H1 (cell line): ENCODE measurements around the gene KLK8. TPM values are rescaled to one million over a fixed set of nuclear protein-coding genes. Genes with fewer than 3 reads are reported as not detected.

Source experiments
- CTCF ChIA-PET: fragments of 300-600 bp; sonication (Branson Sonifier 250); formaldehyde crosslinking; loops from one replicate; lab custom pipeline; 2021; ENCODE audit not compliant: partially characterized antibody; lab: Charles Lee
- POLR2A ChIA-PET: fragments of 300-600 bp; sonication (Branson Sonifier 250); formaldehyde crosslinking; loops from one replicate; lab custom pipeline; 2021; ENCODE audit warnings: inconsistent platforms; ENCODE audit not compliant: partially characterized antibody; lab: Charles Lee
- DNase-seq, 2 experiments: peaks; one replicate each; pipeline versions ENCODE4 v3.0.0 to v3.0.0-alpha.2; 2010 to 2022; ENCODE audit warnings: low spot score in 2 of 2, low read depth in 1 of 2, mixed read lengths in 1 of 2
- FAIRE-seq: peaks from 2 replicates; lab custom pipeline; 2011; peaks lifted over from hg19 to GRCh38; lab: Jason Lieb, UNC
- H2AFZ ChIP-seq: 2 replicates; pipeline ENCODE4 v1.8.1; 2012; ENCODE audit warnings: low read length, inconsistent platforms
- H2AK5ac ChIP-seq: 2 replicates; pipeline ENCODE4 v1.6.1; 2013; ENCODE audit warnings: low read depth, low read length
- H2BK120ac ChIP-seq: replicated peaks from 2 replicates; pipeline ENCODE3; 2013; ENCODE audit warnings: low read depth, low read length, inconsistent platforms
- H2BK12ac ChIP-seq: 2 replicates; pipeline ENCODE4 v1.6.1; 2013; ENCODE audit warnings: low read depth, low read length
- H2BK15ac ChIP-seq: 2 replicates; pipeline ENCODE4 v1.6.1; 2013; ENCODE audit warnings: low read length
- H2BK20ac ChIP-seq: 2 replicates; pipeline ENCODE4 v1.6.1; 2013; ENCODE audit warnings: low read length
- H2BK5ac ChIP-seq: 2 replicates; pipeline ENCODE4 v1.6.1; 2013; ENCODE audit warnings: low read depth, low read length
- H3K14ac ChIP-seq: 2 replicates; pipeline ENCODE4 v1.6.1; 2013; ENCODE audit warnings: inconsistent platforms; ENCODE audit not compliant: insufficient read length
- H3K18ac ChIP-seq: 2 replicates; pipeline ENCODE4 v1.6.1; 2013; ENCODE audit warnings: low read length; ENCODE audit errors: extremely low read depth
- H3K23ac ChIP-seq: 2 replicates; pipeline ENCODE4 v1.6.1; 2013; ENCODE audit warnings: inconsistent platforms; ENCODE audit not compliant: insufficient read length
- H3K23me2 ChIP-seq: 2 replicates; pipeline ENCODE4 v1.6.1; 2013; ENCODE audit warnings: low read depth, low read length
- H3K27ac ChIP-seq: 2 replicates; pipeline ENCODE4 v1.6.1; 2011; ENCODE audit warnings: low read depth, low read length, inconsistent platforms
- H3K27me3 ChIP-seq, 4 experiments: replicated peaks in 1 of 4; 1 replicate in 1 of 4; 2 replicates in 3 of 4; pipeline versions ENCODE4 v1.6.1 to v1.8.1; 2011 to 2013; ENCODE audit warnings: low read length in 3 of 4, mild to moderate bottlenecking in 3 of 4, inconsistent platforms in 2 of 4, mixed read lengths in 2 of 4, moderate library complexity in 1 of 4; ENCODE audit not compliant: control insufficient read depth in 3 of 4, insufficient read depth in 3 of 4; ENCODE audit errors: extremely low read depth in 1 of 4
- H3K36me3 ChIP-seq, 4 experiments: 2 replicates each; pipeline versions ENCODE4 v1.6.1 to v1.8.1; 2011 to 2013; ENCODE audit warnings: mild to moderate bottlenecking in 4 of 4, low read length in 3 of 4, moderate library complexity in 2 of 4, control low read depth in 1 of 4, inconsistent platforms in 1 of 4; ENCODE audit not compliant: insufficient read depth in 4 of 4, control insufficient read depth in 2 of 4
- H3K4ac ChIP-seq: replicated peaks from 2 replicates; pipeline ENCODE3; 2013; ENCODE audit warnings: low read length, low read depth, mixed read lengths, inconsistent platforms; ENCODE audit not compliant: insufficient read length
- H3K4me1 ChIP-seq, 4 experiments: replicated peaks in 1 of 4; 1 replicate in 1 of 4; 2 replicates in 3 of 4; pipeline versions ENCODE4 v1.6.1 to v1.8.1; 2011 to 2013; ENCODE audit warnings: low read length in 3 of 4, inconsistent platforms in 2 of 4, mixed read lengths in 1 of 4; ENCODE audit not compliant: insufficient read depth in 4 of 4, control insufficient read depth in 3 of 4
- H3K4me2 ChIP-seq, 2 experiments: 2 replicates each; pipeline versions ENCODE4 v1.6.1 to v1.8.1; 2011 to 2013; ENCODE audit warnings: low read depth in 2 of 2, low read length in 2 of 2, control low read depth in 1 of 2, inconsistent platforms in 1 of 2, mild to moderate bottlenecking in 1 of 2; ENCODE audit not compliant: insufficient read depth in 1 of 2
- H3K4me3 ChIP-seq, 4 experiments: fragments of 200-600, 300-600 bp in 1 of 4; sonication (generic), shearing (Covaris generic), sonication (Bioruptor Twin) in 1 of 4; 2 replicates each; pipeline versions ENCODE4 v1.5.1 to v1.8.1; 2011 to 2016; ENCODE audit warnings: low read length in 4 of 4, low read depth in 3 of 4, control low read depth in 2 of 4, inconsistent platforms in 2 of 4, mild to moderate bottlenecking in 2 of 4, mixed read lengths in 1 of 4, moderate library complexity in 1 of 4; ENCODE audit not compliant: insufficient read depth in 2 of 4; ENCODE audit errors: extremely low read depth in 1 of 4
- H3K56ac ChIP-seq: replicated peaks from 2 replicates; pipeline ENCODE3; 2013; ENCODE audit warnings: low read depth, mild to moderate bottlenecking, mixed read lengths, low read length, inconsistent platforms; ENCODE audit not compliant: insufficient read length
- H3K79me1 ChIP-seq: 2 replicates; pipeline ENCODE4 v1.6.1; 2013; ENCODE audit warnings: low read depth, low read length, control low read depth
- H3K79me2 ChIP-seq, 2 experiments: 2 replicates each; pipeline versions ENCODE4 v1.6.1 to v1.8.1; 2012 to 2013; ENCODE audit warnings: low read length in 2 of 2, mild to moderate bottlenecking in 2 of 2, inconsistent platforms in 1 of 2; ENCODE audit not compliant: insufficient read depth in 2 of 2, control insufficient read depth in 1 of 2
- H3K9ac ChIP-seq, 4 experiments: replicated peaks in 1 of 4; 1 replicate in 1 of 4; 2 replicates in 3 of 4; pipeline versions ENCODE4 v1.6.1 to v1.8.1; 2011 to 2013; ENCODE audit warnings: low read depth in 3 of 4, low read length in 3 of 4, control low read depth in 2 of 4, mild to moderate bottlenecking in 2 of 4, moderate library complexity in 2 of 4, inconsistent platforms in 1 of 4; ENCODE audit errors: extremely low read depth in 1 of 4
- H3K9me3 ChIP-seq, 2 experiments: 2 replicates each; pipeline versions ENCODE4 v1.6.1 to v1.8.1; 2012 to 2013; ENCODE audit warnings: mild to moderate bottlenecking in 2 of 2, moderate library complexity in 2 of 2, control low read depth in 1 of 2, inconsistent platforms in 1 of 2, low read depth in 1 of 2, low read length in 1 of 2, mixed read lengths in 1 of 2; ENCODE audit not compliant: insufficient read depth in 2 of 2
- H4K20me1 ChIP-seq, 2 experiments: replicated peaks in 1 of 2; 2 replicates each; pipeline versions ENCODE3 to v1.8.1; 2011 to 2013; ENCODE audit warnings: inconsistent platforms in 2 of 2, low read length in 2 of 2, mild to moderate bottlenecking in 1 of 2; ENCODE audit not compliant: insufficient read depth in 2 of 2, control insufficient read depth in 1 of 2
- H4K5ac ChIP-seq: 2 replicates; pipeline ENCODE4 v1.6.1; 2013; ENCODE audit warnings: low read length, low read depth, mixed read lengths, inconsistent platforms; ENCODE audit not compliant: insufficient read length
- H4K8ac ChIP-seq: 2 replicates; pipeline ENCODE4 v1.8.0; 2013; ENCODE audit warnings: mild to moderate bottlenecking, moderate library complexity, low read length, inconsistent platforms; ENCODE audit not compliant: insufficient read depth; ENCODE audit errors: extremely low read depth
- H4K91ac ChIP-seq: replicated peaks from 2 replicates; pipeline ENCODE3; 2013; ENCODE audit warnings: low read length, mixed read lengths, inconsistent platforms; ENCODE audit not compliant: insufficient read length
- CREB1 ChIP-seq: IDR thresholded peaks from 2 replicates; pipeline ENCODE4 v1.6.1; 2012; ENCODE audit warnings: inconsistent platforms
- CTCF ChIP-seq, 3 experiments: IDR thresholded peaks; 1 replicate in 2 of 3; 2 replicates in 1 of 3; pipeline versions ENCODE4 v1.5.1 to v1.6.1; 2011; ENCODE audit warnings: low read length in 3 of 3, mild to moderate bottlenecking in 3 of 3, inconsistent platforms in 2 of 3, low read depth in 1 of 3, moderate library complexity in 1 of 3; ENCODE audit not compliant: insufficient read depth in 1 of 3; ENCODE audit errors: control extremely low read depth in 1 of 3
- EZH2 ChIP-seq: fragments of 200-600 bp; sonication (generic); IDR thresholded peaks from 2 replicates; pipeline ENCODE4 v1.7.1; 2012; ENCODE audit warnings: low read depth, mild to moderate bottlenecking, moderate library complexity, low read length, inconsistent platforms; ENCODE audit not compliant: severe bottlenecking
- JUN ChIP-seq: IDR thresholded peaks from 2 replicates; pipeline ENCODE4 v1.6.1; 2011; ENCODE audit warnings: low read depth, mild to moderate bottlenecking, improper control_type of control experiment, low read length
- SAP30 ChIP-seq: fragments of 300-600 bp; sonication (generic); IDR thresholded peaks from 2 replicates; pipeline ENCODE4 v1.7.1; 2012; ENCODE audit warnings: low read length, moderate library complexity, mild to moderate bottlenecking, inconsistent platforms; ENCODE audit not compliant: insufficient read depth, insufficient replicate concordance
- SIN3A ChIP-seq, 2 experiments: IDR thresholded peaks in 1 of 2; conservative IDR thresholded peaks in 1 of 2; 2 replicates each; pipeline ENCODE4 v1.6.1; 2011 to 2012; ENCODE audit warnings: low read length in 2 of 2, improper control_type of control experiment in 1 of 2, low read depth in 1 of 2, mild to moderate bottlenecking in 1 of 2
- SP2 ChIP-seq: IDR thresholded peaks from 2 replicates; pipeline ENCODE4 v1.6.1; 2012; ENCODE audit warnings: mild to moderate bottlenecking, low read length, inconsistent platforms
- SRF ChIP-seq: IDR thresholded peaks from 2 replicates; pipeline ENCODE4 v1.6.1; 2011; ENCODE audit warnings: mild to moderate bottlenecking, low read depth, low read length, moderate library complexity
- TBP ChIP-seq: IDR thresholded peaks from 2 replicates; pipeline ENCODE4 v1.6.1; 2011; ENCODE audit warnings: low read depth, low read length, improper control_type of control experiment
- YY1 ChIP-seq: IDR thresholded peaks from 2 replicates; pipeline ENCODE4 v1.6.1; 2011; ENCODE audit warnings: low read depth, mild to moderate bottlenecking, low read length
- WGBS, 2 experiments: shearing (Covaris generic) in 1 of 2; methylation state at CpG; one replicate each; pipeline versions ENCODE4 v1.1.6 to v1.1.7; 2013 to 2015; ENCODE audit warnings: low lambda C conversion rate in 2 of 2, mixed read lengths in 2 of 2, inconsistent platforms in 1 of 2, low coverage in 1 of 2, missing lambda C conversion rate in 1 of 2; ENCODE audit not compliant: insufficient replicate concordance in 2 of 2, insufficient coverage in 1 of 2, insufficient read length in 1 of 2; ENCODE audit errors: extremely low coverage in 1 of 2, missing lambda C conversion rate in 1 of 2; 5-methylcytosine and 5-hydroxymethylcytosine counted together
- polyA plus RNA-seq, 7 experiments: library from polyadenylated mRNA; depleted of rRNA in 3 of 7; stranded (reverse) in 5 of 7; unstranded in 2 of 7; fragments of >200 nt in 5 of 7; fragments of 200-250 nt in 2 of 7; gene quantifications; 1 replicate in 5 of 7; 2 replicates in 1 of 7; 4 replicates in 1 of 7; pipeline versions ENCODE4 v1.2.1 to v1.2.3, GENCODE V29; 2011 to 2013; ENCODE audit warnings: missing spikeins in 2 of 7, mixed read lengths in 2 of 7
- total RNA-seq: library from RNA; stranded (reverse); fragmentation: NEBNext Ultra II Directional; extraction: Animal tissue kit (Norgen Biotek cat#: 25700); gene quantifications from 2 replicates; pipeline ENCODE4 v1.2.1, GENCODE V29; 2021

KLK8 gene
- total and polyA plus RNA-seq, 2 of the 8 experiments (the other 6 are each of a cell fraction or from before 2014, with no cell fraction given), result 2.9 to 3.6 TPM

- no peak overlapping the region for H3K4me2 ChIP-seq
- H3K79me1 ChIP-seq, result no peaks in the 10 kb centered on the region
- no peak overlapping the region for H3K4ac ChIP-seq
- H2BK20ac ChIP-seq, result no peak overlapping the region
- no peak overlapping the region for H2BK15ac ChIP-seq
- H3K56ac ChIP-seq, result no peak overlapping the region
- H2BK5ac ChIP-seq, result no peak overlapping the region
- H4K8ac ChIP-seq, result no peak overlapping the region
- H3K4me1 ChIP-seq, result peaks cover 0 to 12% (median 4%) of the 10 kb centered on the region in 4 experiments; a peak in 5 of 7 replicates
- H3K23ac ChIP-seq, result no peak overlapping the region
- no peak overlapping the region for H3K14ac ChIP-seq
- CTCF ChIA-PET, result interaction anchor here (1.2 to 1.3 kb wide), 2 partner anchors 8 to 52 kb away, joined by 3 to 4 read pairs; no protein-coding TSS in a partner anchor
- peaks cover 3% of the 10 kb centered on the region; the same call in 1 of the 2 replicates for H3K23me2 ChIP-seq
- H2AFZ ChIP-seq, result no peak overlapping the region
- POLR2A ChIA-PET, result no interaction called here
- no peak overlapping the region for H4K91ac ChIP-seq
- H3K27me3 ChIP-seq, result no peaks in the 10 kb centered on the region; a peak in 1 of 7 replicates
- H3K9ac ChIP-seq, result no peak overlapping the region
- H3K79me2 ChIP-seq, result no peaks in the 10 kb centered on the region
- H4K5ac ChIP-seq, result no peak overlapping the region
- WGBS, 2 experiments, result 86% methylated on average over 3 of the region's 3 CpGs; no CpG with 5 or more reads in 1 of the 2 experiments
- no peaks in the 10 kb centered on the region for H4K20me1 ChIP-seq
- no peak overlapping the region for H2BK12ac ChIP-seq
- no peaks in the 10 kb centered on the region; a peak in 1 of 4 replicates for H3K9me3 ChIP-seq
- H2BK120ac ChIP-seq, result no peak overlapping the region
- FAIRE-seq, result no peak
- H3K36me3 ChIP-seq, result no peaks in the 10 kb centered on the region
- no peak overlapping the region for H3K4me3 ChIP-seq
- H2AK5ac ChIP-seq, result no peak overlapping the region
- DNase-seq, result no peak
- H3K27ac ChIP-seq, result no peak overlapping the region
- no peak overlapping the region for H3K18ac ChIP-seq
- no peak for TF ChIP-seq EZH2
- TF ChIP-seq TBP, result no peak
- TF ChIP-seq CTCF (IDR thresholded peaks at IDR 0.05; ENCODE audit: control extremely low read depth in 1 of 3, insufficient read depth in 1 of 3, low read depth in 1 of 3, low read length in 3 of 3), result no peak
- TF ChIP-seq CREB1, result no peak
- TF ChIP-seq SAP30, result no peak
- no peak for TF ChIP-seq YY1
- TF ChIP-seq SP2, result no peak
- TF ChIP-seq SIN3A (conservative IDR thresholded peaks at IDR 0.05 in 1 of 2, IDR thresholded peaks at IDR 0.05 in 1 of 2; ENCODE audit: low read depth in 1 of 2, low read length in 2 of 2), result no peak
- TF ChIP-seq JUN, result no peak
- no peak for TF ChIP-seq SRF
Measured at GRCh38 chr19:50964266-50964665, 37.1 kb downstream of the KLK8 start.
